HG02852 (cell line): ENCODE measurements around the gene AKT1.
"Not testable (repeated sequence)": the region's sequence is repeated elsewhere in the genome, so short reads cannot be mapped to it uniquely, and the experiment has no call there.

Experiments
- ATAC-seq: cut with Tn5 transposase; IDR thresholded peaks from one replicate; pipeline ENCODE4 v1.9.1; 2021; ENCODE audit warnings: mild to moderate bottlenecking, moderate library complexity; ENCODE audit not compliant: unreplicated experiment

AKT1 gene

DNA sequence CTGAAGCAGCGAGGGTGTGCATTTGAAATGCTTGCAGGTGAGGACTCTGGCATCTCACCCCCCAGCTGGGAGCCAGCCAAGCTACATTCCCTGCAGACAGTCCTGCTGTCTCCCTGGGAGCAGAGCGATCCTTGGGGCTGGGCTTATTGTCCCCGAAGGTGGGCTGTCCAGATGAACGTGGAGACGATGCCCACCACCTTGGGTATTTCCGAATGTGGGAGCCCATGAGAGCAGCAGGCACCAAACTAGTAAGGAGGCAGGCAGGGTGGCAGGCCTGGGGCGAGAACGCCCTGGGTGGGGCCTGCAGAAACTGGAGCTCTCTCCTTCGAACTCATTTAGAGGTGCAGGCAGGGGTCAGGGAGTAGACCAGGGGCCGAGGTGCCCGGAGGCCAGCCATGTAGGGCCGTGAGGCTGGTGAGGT is 23.8 kb upstream of the AKT1 start:
- no peak for ATAC-seq

DNA sequence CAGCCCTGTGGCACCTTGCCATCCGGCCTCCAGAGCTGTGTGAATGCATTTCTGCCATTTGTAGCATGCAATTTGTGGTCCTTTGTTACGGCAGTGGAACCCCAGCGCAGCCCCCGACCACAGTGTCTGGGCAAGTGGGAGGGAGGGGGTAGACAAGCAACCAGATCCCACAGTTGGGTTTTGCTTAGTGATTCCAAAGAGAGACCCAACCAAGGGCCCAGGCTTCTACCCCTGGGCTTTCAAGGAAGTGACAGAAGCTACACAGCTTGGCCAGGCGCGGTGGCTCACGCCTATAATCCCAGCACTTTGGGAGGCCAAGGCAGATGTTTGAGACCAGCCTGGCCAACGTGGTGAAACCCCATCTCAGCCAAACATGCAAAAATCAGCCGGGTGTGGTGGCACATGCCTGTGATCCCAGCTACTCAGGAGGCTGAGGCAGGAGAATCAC is 23.2 kb upstream of the AKT1 start:
- ATAC-seq = no peak

DNA sequence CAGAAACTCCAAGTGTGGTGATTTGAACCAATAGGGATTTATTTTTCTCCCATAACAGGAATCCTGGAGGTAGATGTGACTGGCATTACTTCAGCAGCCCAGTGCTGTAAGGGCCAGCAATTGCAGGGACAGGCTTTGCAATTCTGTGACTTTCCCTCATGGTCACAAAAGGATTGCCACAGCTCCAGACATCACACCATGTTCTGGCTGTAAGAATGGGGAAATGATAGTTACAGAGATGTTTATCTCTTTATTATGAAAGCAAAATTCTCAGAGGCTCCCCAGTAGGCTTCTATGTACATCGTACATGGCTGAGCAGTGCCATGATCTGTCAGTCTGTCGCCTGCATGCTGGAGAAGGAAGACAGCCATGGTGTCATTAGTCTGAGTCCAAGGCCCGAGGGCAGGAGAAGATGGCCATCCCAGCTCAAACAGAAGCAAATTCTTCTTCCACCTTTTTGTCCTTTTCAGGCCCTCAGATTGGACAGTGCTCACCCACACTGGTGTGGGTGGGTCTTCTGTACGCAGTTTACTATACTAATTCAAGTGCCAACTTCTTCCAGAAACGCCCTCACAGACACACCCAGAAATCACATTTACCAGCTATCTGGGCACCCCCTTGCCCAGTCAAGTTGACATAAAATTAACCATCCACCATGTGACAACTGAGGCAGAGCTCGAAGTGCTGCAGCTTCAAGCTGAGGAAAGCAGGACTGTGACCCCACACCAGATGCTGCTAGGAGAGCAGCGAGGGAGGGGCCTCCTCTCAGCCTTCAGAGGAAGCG is 22.6 kb upstream of the AKT1 start:
- no peak for ATAC-seq

DNA sequence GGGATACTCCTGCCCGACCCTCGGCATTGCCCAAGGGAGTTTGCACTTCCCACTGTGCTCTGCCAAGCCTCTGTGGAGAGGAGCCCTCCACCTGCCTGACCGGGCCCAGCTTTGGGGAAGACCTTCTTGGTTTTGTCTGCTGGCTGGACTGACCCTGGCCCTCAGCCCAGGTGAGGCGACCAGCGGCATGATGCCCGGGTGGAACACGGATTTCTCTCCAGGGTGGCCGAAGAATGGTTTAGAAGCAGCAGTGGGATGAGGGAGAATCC is 21.0 kb upstream of the AKT1 start:
- no peak for ATAC-seq

DNA sequence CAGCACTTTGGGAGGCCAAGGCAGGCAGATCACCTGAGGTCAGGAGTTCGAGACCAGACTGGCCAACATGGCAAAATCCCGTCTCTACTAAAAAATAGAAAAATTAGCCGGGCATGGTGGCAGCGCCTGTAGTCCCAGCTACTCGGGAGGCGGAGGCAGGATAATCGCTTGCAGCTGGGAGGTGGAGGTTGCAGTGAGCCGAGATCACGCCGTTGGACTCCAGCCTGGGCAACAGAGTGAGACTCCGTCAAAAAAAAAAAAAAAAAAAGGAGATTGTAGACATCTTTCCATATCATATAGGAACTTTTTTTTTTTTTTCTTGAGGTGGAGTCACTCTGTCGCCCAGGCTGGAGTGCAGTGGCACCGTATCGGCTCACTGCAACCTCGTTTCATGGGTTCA is 19.2 kb upstream of the AKT1 start:
- ATAC-seq = not testable (repeated sequence)

DNA sequence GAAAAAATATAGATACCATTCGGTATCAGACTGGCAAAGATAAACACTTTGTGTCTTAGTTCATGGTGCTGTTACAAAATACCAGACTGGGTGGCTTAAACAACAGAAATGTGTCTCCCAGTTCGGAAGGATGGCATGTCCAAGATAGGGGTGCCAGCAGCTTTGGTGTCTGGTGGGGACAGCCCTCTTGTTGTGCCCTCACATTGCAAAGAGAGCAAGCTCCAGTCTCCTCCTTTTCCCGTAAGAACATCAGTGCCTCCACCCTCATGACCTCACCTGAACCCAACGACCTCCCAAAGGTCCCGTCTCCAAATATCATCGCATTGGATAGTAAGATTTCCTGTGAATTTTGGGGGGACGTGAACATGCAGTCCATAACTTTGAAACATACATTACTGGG is 17.7 kb upstream of the AKT1 start:
- no peak for ATAC-seq

DNA sequence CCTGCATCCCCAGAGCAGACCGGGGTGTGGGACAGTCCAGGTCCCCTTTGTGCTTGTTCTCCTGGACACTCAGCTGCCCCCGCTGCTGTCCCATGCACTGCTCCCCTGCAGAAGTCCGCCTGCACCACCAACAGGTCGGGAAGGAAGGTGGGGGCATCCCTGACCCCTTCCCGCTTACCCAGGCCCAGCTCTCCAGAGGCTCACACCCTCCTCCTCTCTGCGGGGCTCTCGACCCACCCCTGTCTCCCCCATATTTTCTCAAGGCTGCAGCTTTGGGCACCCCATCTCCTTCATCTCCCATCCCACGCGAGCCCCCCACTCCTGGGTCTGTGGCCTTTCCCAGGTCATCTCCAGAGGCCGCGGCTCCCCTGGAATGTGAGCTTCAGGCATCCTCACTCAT is 14.8 kb upstream of the AKT1 start:
- ATAC-seq = no peak

DNA sequence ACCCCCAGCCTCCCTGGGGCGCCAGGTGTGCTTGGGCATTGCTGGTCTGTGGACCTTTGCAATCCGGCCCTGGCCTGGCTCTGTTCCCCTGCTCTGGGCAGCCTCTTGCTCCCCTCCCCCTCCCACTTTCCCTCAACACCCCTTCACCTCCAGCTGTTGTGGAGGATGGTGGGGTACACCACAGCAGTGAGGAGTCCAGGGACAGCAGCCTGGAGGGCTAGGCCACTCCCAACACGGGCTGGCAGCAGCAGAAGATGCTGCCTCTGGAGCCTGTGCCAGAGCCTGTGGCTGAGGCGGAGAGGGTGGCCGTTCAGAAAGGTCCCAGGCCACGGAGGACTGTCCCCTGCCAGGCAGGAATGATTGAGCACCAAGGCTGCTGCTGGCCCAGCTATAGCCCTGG is 12.9 kb upstream of the AKT1 start:
- no peak for ATAC-seq

DNA sequence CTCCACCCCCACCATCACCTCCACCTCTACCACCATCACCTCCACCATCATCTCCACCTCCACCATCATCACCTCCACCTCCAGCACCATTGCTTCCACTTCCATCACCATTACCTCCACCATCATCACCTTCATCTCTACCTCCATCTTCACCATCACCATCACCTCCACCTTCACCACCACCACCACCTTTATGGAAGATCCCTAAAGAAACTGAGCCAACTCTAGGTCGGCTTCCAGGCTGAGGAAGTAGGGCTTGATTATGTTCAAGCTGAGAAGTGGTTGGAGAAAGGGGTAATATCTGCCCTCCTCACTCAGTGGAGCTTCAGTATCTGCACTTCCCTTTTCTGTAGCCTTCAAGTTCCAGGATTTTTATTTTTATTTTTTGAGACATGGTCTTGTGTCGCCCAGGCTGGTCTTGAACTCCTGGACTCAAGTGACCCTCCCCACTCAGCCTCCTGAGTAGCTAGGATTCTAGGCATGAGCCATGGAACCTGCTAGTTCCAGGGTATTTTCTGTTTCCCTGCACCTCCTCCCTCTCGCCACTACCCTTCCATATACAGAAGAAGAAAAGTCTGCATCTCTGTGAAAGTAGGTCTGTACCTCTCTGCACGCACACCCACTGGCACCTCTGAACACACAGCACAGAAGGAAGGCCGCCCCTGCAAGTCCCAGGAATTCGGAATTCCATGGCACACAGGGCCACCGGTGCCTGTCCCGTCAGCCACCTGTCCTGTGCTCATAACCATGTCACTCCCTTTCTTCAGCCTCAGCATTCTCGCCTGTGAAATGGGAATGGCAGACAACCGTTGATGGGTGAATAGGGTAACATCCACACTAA is 11.3 kb upstream of the AKT1 start:
- ATAC-seq = no peak

DNA sequence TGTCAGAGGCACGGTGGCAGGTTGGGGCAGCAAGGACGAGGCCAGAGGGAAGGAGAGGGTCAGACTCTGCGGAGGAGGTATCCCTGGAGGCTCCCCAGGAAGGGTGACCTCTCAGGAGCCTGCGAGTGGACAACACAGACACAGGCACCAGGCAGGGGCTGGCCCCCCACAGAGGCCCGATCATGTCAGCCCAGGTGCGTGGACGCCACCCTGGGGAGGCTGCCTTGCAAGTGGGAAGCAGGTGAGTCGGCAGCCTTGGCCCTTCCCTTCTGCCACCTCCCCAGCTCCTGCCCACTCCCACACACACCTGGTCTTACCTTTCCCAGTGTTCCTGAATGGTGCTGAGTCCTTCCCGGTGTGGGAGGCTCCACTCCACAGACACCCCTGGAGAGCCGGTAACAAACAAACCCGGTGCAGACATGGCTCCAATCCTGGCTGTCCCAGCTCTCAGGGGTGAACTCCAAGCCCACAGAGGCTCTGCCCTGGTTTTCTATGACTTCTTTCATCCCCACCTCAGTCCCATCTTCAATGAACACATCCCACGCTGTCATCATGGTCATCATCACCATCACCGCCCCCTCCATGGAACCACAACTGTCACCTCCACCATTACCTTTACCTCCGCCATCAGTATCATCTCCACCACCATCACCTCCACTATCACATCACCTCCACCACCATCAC is 10.5 kb upstream of the AKT1 start:
- no peak for ATAC-seq

DNA sequence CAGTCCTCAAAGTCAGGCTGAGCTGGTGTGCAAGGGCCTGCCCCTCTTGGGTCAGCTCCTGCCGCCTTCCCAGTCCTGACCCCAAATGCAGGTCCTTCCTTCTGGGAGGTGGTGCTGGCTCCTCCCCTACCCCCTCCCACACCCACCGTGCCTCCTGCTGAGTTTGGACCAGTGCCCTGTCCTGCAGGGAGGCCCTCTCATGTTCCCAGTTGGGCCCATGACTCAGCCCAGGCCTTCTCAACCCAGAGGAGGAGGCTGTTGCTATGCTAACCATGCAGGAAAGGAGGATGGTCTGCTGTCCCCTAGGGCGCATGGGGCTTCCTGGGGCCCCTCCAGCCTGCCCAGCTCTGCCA is 9.8 kb upstream of the AKT1 start:
- no peak for ATAC-seq

DNA sequence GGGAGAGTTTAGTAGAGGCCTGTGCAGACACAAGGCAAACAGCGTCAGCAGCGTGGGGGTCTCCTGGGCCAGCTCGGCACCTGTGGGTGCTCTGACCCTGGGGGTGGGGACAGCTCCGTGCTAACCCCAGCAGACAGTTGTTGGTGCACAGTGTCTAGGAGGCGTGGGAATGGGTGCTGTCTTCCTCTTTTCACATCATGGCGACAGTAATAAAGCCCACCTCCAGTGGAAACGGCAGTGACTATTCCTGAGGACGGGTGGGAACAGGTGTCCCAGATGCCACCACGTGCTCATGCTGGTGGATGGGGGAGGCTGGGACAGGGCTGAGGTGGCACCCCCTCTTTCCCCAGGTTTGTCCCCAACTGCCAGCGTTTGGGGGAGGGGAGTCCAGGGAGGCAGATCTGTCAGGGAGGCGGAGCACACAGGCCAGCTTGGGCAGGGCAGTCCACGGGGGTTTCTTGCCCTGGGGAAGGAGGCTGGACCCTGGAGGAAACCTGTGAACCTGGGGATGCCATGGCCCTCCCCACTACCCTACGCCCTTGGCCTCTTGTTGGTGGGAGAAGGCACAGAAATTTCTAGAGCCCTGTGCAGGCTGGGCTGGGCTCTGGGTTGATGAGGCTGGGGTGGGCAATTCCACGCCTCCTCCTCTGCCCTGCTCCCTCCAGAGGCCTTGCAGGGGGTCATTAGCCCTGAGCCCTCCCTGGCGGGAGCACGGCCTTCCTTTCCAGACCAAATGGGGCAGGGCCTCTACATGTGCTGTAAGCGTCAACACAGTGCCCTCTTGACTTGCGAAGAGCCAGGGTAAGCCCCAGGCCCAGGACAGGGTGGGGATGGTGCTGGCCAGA is 9.2 kb upstream of the AKT1 start:
- ATAC-seq = no peak

DNA sequence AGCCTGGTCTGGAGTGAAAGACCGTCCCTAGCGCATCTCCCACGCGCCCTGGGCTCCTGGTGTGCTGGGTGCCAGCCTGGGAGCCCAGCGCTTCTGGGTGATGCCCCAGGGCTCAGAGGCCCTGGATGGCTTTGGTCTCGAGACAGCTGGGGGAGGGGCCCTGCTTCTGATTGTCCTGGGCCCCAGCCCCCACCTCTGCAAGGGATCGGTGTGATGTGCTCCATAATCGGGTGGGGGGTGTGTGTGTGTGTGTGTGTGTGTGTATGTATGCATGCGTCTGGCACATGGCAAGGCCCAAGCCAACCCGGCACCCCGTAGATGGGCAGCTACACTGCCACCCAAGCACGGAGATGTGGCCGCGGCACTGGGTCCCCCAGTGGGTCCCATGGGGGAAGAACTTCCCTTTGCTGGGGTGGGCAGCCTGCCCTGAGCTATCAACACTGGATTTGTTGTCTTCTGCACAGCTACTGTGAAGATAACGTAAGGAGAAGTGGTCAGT is 8.4 kb upstream of the AKT1 start:
- no peak for ATAC-seq

DNA sequence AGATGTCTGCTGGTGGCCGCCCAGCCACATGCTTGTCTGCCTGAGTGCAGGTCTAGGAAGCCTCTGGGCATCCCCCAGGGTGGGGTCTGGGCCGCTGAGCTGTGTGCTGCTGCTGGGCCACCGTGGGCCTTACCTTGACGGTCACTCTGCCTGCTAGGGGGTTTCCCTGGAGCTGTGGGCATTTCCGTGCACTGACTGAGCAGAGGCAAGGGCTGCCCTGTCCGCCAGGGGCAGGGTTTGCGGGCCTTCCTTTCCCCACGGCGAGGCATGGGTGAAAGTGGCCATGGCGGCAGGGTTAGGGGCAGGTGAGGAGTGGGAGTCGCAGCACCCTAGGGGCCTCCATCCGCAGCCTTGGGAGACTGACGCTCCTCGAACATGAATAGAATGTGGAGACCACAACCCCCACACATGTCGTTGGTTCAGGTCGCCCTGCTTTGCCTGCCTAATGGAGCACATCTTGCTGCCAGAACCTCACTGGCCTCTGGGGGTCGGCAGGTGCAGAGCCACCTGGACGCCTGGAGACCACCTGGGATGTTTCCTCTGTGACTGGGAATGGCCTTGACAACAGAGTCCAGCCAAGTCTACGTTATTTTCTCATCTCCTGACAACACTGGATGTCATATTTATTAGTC is 7.8 kb upstream of the AKT1 start:
- no peak for ATAC-seq

DNA sequence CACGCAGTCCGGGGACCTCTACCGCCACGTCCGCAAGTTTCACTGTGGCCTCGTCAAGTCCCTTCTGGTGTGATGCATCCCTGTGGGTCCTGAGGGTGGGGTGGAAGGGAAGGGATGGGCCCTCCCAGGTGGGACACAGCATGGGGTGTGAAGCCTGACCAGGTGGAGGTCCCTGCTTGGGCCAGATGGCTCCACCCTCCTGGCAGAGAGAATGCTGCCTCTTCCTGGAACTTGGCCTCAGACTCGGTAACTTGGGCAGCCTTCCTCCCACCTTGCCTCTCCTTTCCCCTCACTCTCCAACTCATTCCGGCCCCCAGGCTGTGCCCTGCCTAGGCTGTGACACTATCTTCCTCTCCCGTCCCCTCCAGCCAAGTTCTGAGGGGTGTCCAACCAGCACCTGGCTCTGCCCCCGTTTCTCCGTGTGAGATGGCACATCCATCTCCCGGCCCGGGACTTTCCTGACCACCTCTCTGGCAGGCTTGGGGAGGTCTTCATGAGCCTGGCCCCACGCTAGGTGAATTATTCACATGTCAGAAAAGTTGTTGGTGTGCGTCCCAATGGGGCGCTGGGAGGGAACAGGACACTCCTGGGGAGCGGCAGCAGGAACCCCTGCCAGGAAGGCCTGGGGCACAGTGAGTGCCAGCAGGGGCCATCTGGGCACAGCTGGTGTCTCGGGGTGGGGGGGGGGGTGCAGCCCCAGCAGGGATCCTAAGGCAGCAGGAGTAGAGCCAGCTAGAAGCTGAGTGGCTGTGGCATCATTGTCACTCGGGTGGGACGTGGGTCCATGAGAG is 7.0 kb upstream of the AKT1 start:
- no peak for ATAC-seq

DNA sequence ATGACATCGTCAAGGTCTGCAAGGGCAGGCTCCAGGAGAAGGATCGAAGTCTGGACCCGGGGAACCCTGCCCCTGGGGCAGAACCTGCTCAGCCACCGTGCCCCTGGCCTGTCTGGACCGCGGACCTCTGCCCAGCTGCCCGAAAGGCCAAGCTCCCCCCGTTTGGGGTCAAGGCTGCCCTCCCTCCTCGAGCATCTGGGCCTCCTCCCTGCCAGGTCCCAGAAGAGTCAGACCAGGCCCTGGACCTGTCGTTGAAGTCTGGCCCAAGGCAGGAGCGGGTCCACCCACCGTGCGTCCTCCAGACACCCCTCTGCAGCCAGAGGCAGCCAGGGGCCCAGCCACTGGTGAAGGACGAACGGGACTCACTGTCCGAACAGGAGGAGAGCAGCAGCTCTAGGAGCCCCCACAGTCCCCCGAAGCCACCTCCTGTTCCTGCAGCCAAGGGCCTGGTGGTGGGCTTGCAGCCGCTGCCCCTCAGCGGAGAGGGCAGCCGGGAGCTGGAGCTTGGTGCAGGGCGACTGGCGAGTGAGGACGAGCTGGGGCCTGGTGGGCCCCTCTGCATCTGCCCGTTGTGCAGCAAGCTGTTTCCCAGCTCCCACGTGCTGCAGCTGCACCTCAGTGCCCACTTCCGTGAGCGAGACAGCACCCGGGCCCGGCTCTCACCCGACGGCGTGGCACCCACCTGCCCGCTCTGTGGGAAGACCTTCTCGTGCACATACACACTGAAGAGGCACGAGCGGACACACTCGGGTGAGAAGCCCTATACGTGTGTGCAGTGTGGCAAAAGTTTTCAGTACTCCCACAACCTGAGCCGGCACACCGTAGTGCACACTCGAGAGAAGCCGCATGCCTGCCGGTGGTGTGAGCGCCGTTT is 6.2 kb upstream of the AKT1 start:
- ATAC-seq = no peak

DNA sequence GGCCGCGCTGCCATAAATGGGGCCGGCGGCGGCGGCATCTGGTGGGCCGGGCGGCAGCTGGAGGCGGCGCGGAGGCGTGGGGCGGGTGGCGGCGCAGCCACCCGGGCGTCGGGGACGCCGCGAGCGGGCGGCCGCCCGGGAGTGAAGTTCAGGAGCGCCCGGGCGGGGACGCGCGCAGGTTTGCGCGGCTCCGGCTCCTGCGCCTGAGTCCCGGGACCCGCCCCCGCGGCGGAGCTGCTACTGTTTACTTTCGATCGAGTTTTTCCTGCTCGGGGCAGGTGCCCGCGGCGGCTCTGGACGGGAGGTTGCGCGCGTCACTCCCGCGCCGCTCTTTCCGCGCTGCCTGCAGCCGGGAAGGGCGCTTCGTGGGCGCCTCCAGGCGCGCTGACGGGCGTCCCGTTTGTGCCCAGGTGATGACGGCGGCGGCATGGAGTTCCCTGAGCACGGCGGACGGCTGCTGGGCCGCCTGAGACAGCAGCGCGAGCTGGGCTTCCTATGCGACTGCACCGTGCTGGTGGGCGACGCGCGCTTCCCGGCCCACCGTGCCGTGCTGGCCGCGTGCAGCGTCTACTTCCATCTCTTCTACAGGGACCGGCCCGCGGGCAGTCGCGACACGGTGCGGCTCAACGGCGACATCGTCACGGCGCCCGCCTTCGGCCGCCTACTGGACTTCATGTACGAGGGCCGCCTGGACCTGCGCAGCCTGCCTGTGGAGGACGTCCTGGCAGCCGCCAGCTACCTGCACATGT is 5.4 kb upstream of the AKT1 start, which contains the start of gene ZBTB42:
TSS of gene ZBTB42 (plus strand) at position 331 of the 749 bp plus-strand sequence. CDS start at position 428, 97 bp downstream.
- peak; percentile 30 for ATAC-seq
